AG04450 (cell line): ENCODE measurements around the gene TRIM38. TPM values are rescaled to one million over a fixed set of nuclear protein-coding genes. Genes with fewer than 3 reads are reported as not detected.

ENCODE experiments used
- CTCF ChIA-PET: fragments of 300-600, 350-600 bp; formaldehyde crosslinking; extraction: SDS; loops from one replicate; lab custom pipeline; 2022; ENCODE audit warnings: antibody characterized with exemption, inconsistent platforms; lab: Charles Lee
- POLR2A ChIA-PET: fragments of 350-600 bp; formaldehyde crosslinking; extraction: SDS; loops from one replicate; lab custom pipeline; 2021; ENCODE audit warnings: antibody characterized with exemption, inconsistent platforms; lab: Yijun Ruan, JAX
- DNase-seq: peaks from one replicate; pipeline ENCODE4 v3.0.0-alpha.2; 2011; ENCODE audit warnings: low read depth, low spot score
- H3K27ac ChIP-seq: one replicate; pipeline ENCODE4 v1.5.1; 2012; ENCODE audit warnings: low read depth, low read length, control low read depth
- H3K27me3 ChIP-seq: one replicate; pipeline ENCODE4 v1.6.0; 2012; ENCODE audit warnings: low read length; ENCODE audit not compliant: control insufficient read depth, insufficient read depth
- H3K4me3 ChIP-seq: 2 replicates; pipeline ENCODE4 v1.5.1; 2011; ENCODE audit warnings: mild to moderate bottlenecking, low read depth, low read length, control low read depth
- H3K9me3 ChIP-seq: 2 replicates; pipeline ENCODE4 v1.5.1; 2012; ENCODE audit warnings: low read length; ENCODE audit not compliant: control insufficient read depth, insufficient read depth
- polyA plus RNA-seq: library from polyadenylated mRNA; depleted of rRNA; stranded (reverse); fragments of >200 nt; gene quantifications from 2 replicates; pipeline ENCODE4 v1.2.3, GENCODE V29; 2011; rRNA removed
- small RNA-seq: library from RNA; depleted of rRNA; stranded (forward); fragments of <200 nt; gene quantifications from one replicate; pipeline ENCODE3, GENCODE V24; 2012; ENCODE audit warnings: low read depth; ENCODE audit not compliant: insufficient read length
- TF ChIP-seq, protein P1 (sequence below): IDR thresholded peaks from 2 replicates; pipeline ENCODE4 v1.5.1; 2011; ENCODE audit warnings: low read depth, low read length, control low read depth, inconsistent platforms

TRIM38 gene
- polyA plus RNA-seq, 1 experiment = 9.1 TPM

DNA sequence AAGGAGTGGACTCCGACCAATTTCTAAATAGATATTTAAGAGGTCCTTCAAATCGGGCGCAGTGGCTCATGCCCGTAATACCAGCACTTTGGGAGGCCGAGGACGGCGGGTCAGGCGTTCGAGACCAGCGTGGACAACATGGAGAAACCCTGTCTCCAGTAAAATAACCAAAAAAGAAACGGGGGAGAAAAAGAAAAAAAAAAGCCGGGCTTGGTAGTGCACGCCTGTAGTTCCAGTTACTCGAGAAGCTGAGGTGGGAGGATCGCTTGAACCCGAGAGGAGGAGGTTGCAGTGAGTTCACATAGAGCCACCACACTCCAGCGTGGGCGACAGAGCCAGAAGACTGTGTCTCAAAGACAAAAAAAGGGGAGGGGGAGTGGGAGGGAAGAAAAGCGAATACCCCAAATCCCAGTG is 71.3 kb downstream of the TRIM38 start:
- Histone ChIP-seq H3K27ac (peak overlapping the region; percentile 92), H3K9me3 (no peaks in the 10 kb centered on the region; the same call in 1 of the 2 replicates), H3K27me3 (no peaks in the 10 kb centered on the region), H3K4me3 (peak overlapping the region; percentile 56)
- DNase-seq = no peak
- TF ChIP-seq, protein P1, sequence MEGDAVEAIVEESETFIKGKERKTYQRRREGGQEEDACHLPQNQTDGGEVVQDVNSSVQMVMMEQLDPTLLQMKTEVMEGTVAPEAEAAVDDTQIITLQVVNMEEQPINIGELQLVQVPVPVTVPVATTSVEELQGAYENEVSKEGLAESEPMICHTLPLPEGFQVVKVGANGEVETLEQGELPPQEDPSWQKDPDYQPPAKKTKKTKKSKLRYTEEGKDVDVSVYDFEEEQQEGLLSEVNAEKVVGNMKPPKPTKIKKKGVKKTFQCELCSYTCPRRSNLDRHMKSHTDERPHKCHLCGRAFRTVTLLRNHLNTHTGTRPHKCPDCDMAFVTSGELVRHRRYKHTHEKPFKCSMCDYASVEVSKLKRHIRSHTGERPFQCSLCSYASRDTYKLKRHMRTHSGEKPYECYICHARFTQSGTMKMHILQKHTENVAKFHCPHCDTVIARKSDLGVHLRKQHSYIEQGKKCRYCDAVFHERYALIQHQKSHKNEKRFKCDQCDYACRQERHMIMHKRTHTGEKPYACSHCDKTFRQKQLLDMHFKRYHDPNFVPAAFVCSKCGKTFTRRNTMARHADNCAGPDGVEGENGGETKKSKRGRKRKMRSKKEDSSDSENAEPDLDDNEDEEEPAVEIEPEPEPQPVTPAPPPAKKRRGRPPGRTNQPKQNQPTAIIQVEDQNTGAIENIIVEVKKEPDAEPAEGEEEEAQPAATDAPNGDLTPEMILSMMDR = no peak
- ChIA-PET POLR2A (interaction anchor here (0.9 to 10.2 kb wide), 3 partner anchors 11 to 1833 kb away, joined by 3 to 272 read pairs (median 11); a partner anchor contains a TSS), CTCF (interaction anchor here (0.8 to 1.3 kb wide), 2 partner anchors 10 to 63 kb away, joined by 3 read pairs; a partner anchor contains a TSS)

DNA sequence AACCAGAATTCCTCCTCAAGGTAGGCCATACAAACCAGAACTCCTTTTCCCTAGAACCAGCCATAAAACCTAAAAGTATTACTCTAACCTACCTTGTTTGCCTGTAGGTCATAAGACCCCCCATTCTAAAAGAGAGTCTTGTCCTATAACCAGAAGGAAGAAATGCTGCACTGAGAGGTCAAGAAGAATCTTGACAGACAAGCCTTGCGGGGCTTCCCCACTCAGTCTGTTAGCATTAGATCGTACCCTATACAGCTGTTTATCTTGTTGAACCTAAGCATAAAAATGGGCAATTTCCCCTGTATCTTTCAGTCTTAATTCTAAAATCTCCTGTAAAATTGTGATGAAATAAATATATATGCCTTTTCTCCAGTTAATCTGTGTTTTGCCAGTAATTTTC is 72.3 kb downstream of the TRIM38 start:
- TF ChIP-seq, protein P1 = no peak
- Histone ChIP-seq H3K27ac (no peak overlapping the region), H3K9me3 (no peaks in the 10 kb centered on the region; the same call in 1 of the 2 replicates), H3K27me3 (no peaks in the 10 kb centered on the region), H3K4me3 (no peak overlapping the region)
- DNase-seq = no peak
- ChIA-PET POLR2A (no interaction called here), CTCF (interaction anchor here (1.3 kb wide), 1 partner anchor 9 kb away, joined by 3 read pairs; a partner anchor contains a TSS)

Small RNAs within 50 kb of the gene (small RNA-seq; reads per million reads assigned to genes)
- gene HIST1H1PS2 = not detected

Other genes with a start within 250 kb of the TRIM38 start
- gene SLC17A4, start 208.1 kb upstream of the TRIM38 start, polyA plus RNA-seq = not detected in 2 replicates
- gene SLC17A1, start 130.8 kb upstream of the TRIM38 start, polyA plus RNA-seq = not detected in 2 replicates
- 0.04 TPM in 1 of 2 replicates, not detected in the other for gene SLC17A3, start 88.6 kb upstream of the TRIM38 start, polyA plus RNA-seq
- not detected in 2 replicates for gene SLC17A2, start 32.1 kb upstream of the TRIM38 start, polyA plus RNA-seq
- 19.5 and 21.4 TPM in 2 replicates for gene HFE, start 124.6 kb downstream of the TRIM38 start, polyA plus RNA-seq